Breast epithelium (tissue), 4 donors: Measurements from ENCODE around the gene PIWIL1. TPM values are rescaled to one million over a fixed set of nuclear protein-coding genes. Genes with fewer than 3 reads are reported as not detected.

Experiments used
- DNase-seq, 2 donors: peaks; one replicate each; pipeline ENCODE4 v3.0.0-alpha.2; 2019; ENCODE audit warnings: low spot score in 2 of 2
- H3K27ac ChIP-seq, 2 donors: fragments of 200-600 bp; sonication (generic) in 1 of 2; one replicate each; pipeline ENCODE4 v1.5.1; 2016 to 2019; ENCODE audit warnings: mild to moderate bottlenecking in 1 of 2
- H3K27me3 ChIP-seq, 2 donors: fragments of 200-600 bp; sonication (generic) in 1 of 2; one replicate each; pipeline versions ENCODE4 v1.5.1 to v1.6.0; 2017 to 2019; ENCODE audit warnings: control low read depth in 1 of 2, mild to moderate bottlenecking in 1 of 2
- H3K36me3 ChIP-seq: fragments of 200-600 bp; one replicate; pipeline ENCODE4 v1.5.1; 2019
- H3K4me1 ChIP-seq, 2 donors: fragments of 200-600 bp; sonication (generic); one replicate each; pipeline ENCODE4 v1.5.1; 2016 to 2019; ENCODE audit warnings: control low read depth in 1 of 2
- H3K4me3 ChIP-seq, 3 donors: fragments of 200-600 bp; sonication (generic); 1 replicate in 2 of 3; 2 replicates in 1 of 3; pipeline ENCODE4 v1.5.1; 2016 to 2019; ENCODE audit warnings: mild to moderate bottlenecking in 3 of 3, moderate library complexity in 2 of 3
- H3K9me3 ChIP-seq, 2 donors: fragments of 200-600 bp; sonication (generic) in 1 of 2; one replicate each; pipeline ENCODE4 v1.5.1; 2016 to 2019; ENCODE audit warnings: control low read depth in 1 of 2
- POLR2A ChIP-seq: fragments of 450-650 bp; IDR thresholded peaks from one replicate; pipeline ENCODE4 v1.6.1; 2016; ENCODE audit warnings: antibody characterized with exemption, mild to moderate bottlenecking, moderate library complexity
- POLR2AphosphoS5 ChIP-seq, 3 donors: sonication (generic); formaldehyde crosslinking; IDR thresholded peaks; one replicate each; pipeline ENCODE4 v1.6.1; 2017; ENCODE audit warnings: antibody characterized with exemption in 3 of 3
- intact Hi-C: fragments of 100-400 bp; cut with DNase I; formaldehyde crosslinking; loops from one replicate; pipeline ENCODE4 v1.15.1; 2023; ENCODE audit warnings: low total_unique reads
- total RNA-seq, 3 donors: library from RNA; depleted of rRNA; stranded (reverse); fragments of >200 nt; gene quantifications; one replicate each; pipeline ENCODE4 v1.1.0, GENCODE V29; 2016
- TF ChIP-seq, protein P1 (sequence below), 3 donors: fragments of 450-650 bp; IDR thresholded peaks; one replicate each; pipeline ENCODE4 v1.5.1; 2016 to 2017; ENCODE audit warnings: antibody characterized with exemption in 3 of 3, mild to moderate bottlenecking in 3 of 3, moderate library complexity in 3 of 3

The PIWIL1 gene
- total RNA-seq, 3 donors from 2014 or later, result under 0.01 TPM; not detected in 2

DNA sequence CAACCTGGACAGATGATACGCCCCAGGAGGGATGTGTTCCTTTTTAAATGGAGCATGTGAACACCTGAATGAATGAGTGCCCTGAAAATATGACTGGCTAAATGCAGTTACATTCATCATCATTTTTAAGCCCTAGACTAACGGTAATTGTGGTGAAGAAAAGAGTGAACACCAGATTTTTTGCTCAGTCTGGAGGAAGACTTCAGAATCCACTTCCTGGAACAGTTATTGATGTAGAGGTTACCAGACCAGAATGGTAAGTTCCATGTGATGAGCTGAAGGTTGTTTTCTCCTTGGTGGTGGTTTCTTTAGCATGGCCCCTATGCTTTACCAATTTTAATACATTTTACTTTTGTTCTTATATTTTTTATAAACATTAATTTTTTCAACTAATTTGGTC is 29.3 kb downstream of the PIWIL1 start:
- intact Hi-C loops, result no loop called here
- Histone ChIP-seq H3K27me3 (peaks cover 0 to 7% of the 10 kb centered on the region in 2 donors), H3K4me3 (no peak overlapping the region), H3K27ac (no peak overlapping the region), H3K4me1 (no peaks in the 10 kb centered on the region), H3K36me3 (no peaks in the 10 kb centered on the region), H3K9me3 (no peaks in the 10 kb centered on the region)
- no peak for DNase-seq
- TF ChIP-seq POLR2A, result no peak
- TF ChIP-seq, protein P1, sequence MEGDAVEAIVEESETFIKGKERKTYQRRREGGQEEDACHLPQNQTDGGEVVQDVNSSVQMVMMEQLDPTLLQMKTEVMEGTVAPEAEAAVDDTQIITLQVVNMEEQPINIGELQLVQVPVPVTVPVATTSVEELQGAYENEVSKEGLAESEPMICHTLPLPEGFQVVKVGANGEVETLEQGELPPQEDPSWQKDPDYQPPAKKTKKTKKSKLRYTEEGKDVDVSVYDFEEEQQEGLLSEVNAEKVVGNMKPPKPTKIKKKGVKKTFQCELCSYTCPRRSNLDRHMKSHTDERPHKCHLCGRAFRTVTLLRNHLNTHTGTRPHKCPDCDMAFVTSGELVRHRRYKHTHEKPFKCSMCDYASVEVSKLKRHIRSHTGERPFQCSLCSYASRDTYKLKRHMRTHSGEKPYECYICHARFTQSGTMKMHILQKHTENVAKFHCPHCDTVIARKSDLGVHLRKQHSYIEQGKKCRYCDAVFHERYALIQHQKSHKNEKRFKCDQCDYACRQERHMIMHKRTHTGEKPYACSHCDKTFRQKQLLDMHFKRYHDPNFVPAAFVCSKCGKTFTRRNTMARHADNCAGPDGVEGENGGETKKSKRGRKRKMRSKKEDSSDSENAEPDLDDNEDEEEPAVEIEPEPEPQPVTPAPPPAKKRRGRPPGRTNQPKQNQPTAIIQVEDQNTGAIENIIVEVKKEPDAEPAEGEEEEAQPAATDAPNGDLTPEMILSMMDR (IDR thresholded peaks at IDR 0.05), result no peak

DNA sequence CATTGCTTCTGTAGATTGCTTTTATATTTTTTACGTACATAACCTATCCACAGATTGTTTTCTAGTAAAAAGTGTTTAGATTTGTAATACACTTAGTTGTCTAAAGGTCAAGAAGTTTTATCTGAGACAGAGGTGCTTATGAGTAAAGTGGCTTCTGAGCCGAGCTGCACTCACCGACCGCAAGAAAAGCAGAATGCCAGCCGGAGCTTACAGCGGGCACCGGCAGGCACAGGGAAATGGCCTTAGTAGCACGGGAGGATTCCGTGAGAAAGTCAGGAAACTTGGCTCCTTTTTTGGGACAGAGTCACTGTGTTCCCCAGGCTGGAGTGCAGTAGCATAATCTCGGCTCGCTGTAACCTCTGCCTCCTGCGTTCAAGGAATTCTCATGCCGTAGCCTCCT is 29.8 kb downstream of the PIWIL1 start:
- no peak overlapping the region for H3K27ac ChIP-seq
- no peaks in the 10 kb centered on the region for H3K9me3 ChIP-seq
- intact Hi-C loops, result no loop called here
- no peak overlapping the region for H3K4me3 ChIP-seq
- DNase-seq, result no peak
- no peaks in the 10 kb centered on the region for H3K36me3 ChIP-seq
- no peaks in the 10 kb centered on the region for H3K4me1 ChIP-seq
- TF ChIP-seq POLR2A (no peak), POLR2AphosphoS5 (IDR thresholded peaks at IDR 0.05) (no peak)
- TF ChIP-seq, protein P1 (IDR thresholded peaks at IDR 0.05), result no peak
- peaks cover 0 to 7% of the 10 kb centered on the region in 2 donors for H3K27me3 ChIP-seq

DNA sequence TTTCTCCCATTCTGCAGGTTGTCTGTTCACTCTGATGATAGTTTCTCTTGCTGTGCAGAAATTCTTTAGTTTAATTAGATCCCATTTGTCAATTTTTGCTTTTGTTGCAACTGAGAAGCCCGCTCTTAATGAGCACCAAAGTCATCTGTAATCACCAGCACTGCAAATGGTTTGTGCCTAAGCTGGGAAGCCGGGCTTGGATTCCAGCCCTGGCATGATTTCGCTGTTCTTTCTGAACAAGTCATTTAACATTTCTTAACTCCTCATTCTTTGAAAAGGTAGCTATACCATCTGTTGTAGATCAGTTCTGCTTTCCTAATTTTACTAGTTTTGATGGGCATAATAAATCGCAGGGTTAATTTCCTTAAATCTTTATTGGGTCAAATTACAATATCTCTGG is 32.1 kb downstream of the PIWIL1 start:
- TF ChIP-seq POLR2A, result no peak
- no peak for TF ChIP-seq POLR2AphosphoS5 (IDR thresholded peaks at IDR 0.05)
- TF ChIP-seq, protein P1 (IDR thresholded peaks at IDR 0.05), result no peak
- no peak overlapping the region for H3K4me3 ChIP-seq
- no peak for DNase-seq
- intact Hi-C loops, result no loop called here
- no peaks in the 10 kb centered on the region for H3K36me3 ChIP-seq
- peaks cover 0 to 25% of the 10 kb centered on the region in 2 donors for H3K27me3 ChIP-seq
- H3K4me1 ChIP-seq, result no peaks in the 10 kb centered on the region
- H3K9me3 ChIP-seq, result no peaks in the 10 kb centered on the region
- no peak overlapping the region for H3K27ac ChIP-seq

DNA sequence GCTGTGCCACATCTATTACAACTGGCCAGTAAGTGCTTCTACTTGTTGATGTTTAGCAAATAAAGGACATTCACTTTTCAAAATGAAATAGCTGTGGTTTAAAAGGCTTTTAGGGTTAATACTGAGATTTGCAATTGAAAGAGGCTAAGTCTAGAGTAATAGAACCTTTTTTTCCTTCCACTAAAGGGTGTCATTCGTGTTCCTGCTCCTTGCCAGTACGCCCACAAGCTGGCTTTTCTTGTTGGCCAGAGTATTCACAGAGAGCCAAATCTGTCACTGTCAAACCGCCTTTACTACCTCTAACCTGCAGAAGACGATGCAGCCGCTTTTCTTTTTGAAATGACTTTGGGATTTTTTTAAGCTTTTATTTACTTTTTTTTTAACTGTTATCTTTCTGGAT is 33.6 kb downstream of the PIWIL1 start:
- Histone ChIP-seq H3K4me3 (no peak overlapping the region), H3K4me1 (no peaks in the 10 kb centered on the region), H3K27ac (no peak overlapping the region), H3K36me3 (no peaks in the 10 kb centered on the region), H3K27me3 (peaks cover 0 to 39% of the 10 kb centered on the region in 2 donors), H3K9me3 (no peaks in the 10 kb centered on the region)
- DNase-seq, result no peak
- intact Hi-C loops, result no loop called here
- TF ChIP-seq POLR2A (no peak), POLR2AphosphoS5 (IDR thresholded peaks at IDR 0.05) (no peak)
- TF ChIP-seq, protein P1 (IDR thresholded peaks at IDR 0.05), result no peak

DNA sequence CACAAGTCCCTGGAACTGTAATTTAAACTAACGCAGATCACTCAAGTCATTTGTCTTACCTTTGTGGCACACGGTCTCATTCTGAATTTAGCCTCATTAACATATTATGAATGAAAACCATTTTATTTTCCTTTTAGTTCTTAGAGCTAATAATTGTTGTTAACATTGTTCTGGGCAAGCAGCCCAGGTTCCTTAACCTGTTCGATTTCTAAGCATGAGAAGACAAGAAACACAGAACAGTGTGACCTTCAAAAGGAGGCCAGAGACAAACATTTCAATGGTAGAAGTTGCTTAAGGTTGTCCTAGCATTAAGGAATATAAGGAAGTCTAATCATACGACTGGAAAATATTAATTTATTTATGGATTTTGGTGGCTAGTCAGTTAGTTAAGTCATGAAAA is 35.2 kb downstream of the PIWIL1 start:
- intact Hi-C loops, result no loop called here
- DNase-seq, result no peak

More for the DNA sequence above, 35.2 kb downstream of the PIWIL1 start:
- no peak overlapping the region for H3K4me3 ChIP-seq
- TF ChIP-seq, protein P1 (IDR thresholded peaks at IDR 0.05), result no peak
- TF ChIP-seq POLR2AphosphoS5 (IDR thresholded peaks at IDR 0.05) (no peak), POLR2A (no peak)
- no peaks in the 10 kb centered on the region for H3K36me3 ChIP-seq
- H3K27ac ChIP-seq, result no peak overlapping the region
- peaks cover 0 to 53% of the 10 kb centered on the region in 2 donors for H3K27me3 ChIP-seq
- no peaks in the 10 kb centered on the region for H3K4me1 ChIP-seq
- H3K9me3 ChIP-seq, result no peaks in the 10 kb centered on the region
